ENCODE measurements around the gene ALDH1A2.
"Not testable (repeated sequence)": the region's sequence is repeated elsewhere in the genome, so short reads cannot be mapped to it uniquely, and the experiment has no call there.

Gene ALDH1A2

GRCh38 chr15:58046467-58046866 is 19.0 kb downstream of the ALDH1A2 start:
- Histone ChIP-seq H3K79me2 (ENCODE audit: insufficient read depth, low read length) (no peaks in the 10 kb centered on the region), H3K36me3 (ENCODE audit: low read length) (no peaks in the 10 kb centered on the region), H3K9me2 (replicated peaks; ENCODE audit: insufficient read depth, low read length) (no peaks in the 10 kb centered on the region), H4K20me1 (ENCODE audit: low read depth, low read length) (no peaks in the 10 kb centered on the region), H3K9ac (ENCODE audit: low read length) (no peak overlapping the region), H3K9me3 (ENCODE audit: insufficient read depth, low read length) (no peaks in the 10 kb centered on the region), H3K4me2 (ENCODE audit: low read depth, low read length, poor library complexity, severe bottlenecking) (no peak overlapping the region), H2AFZ (ENCODE audit: low read depth, low read length, severe bottlenecking) (no peak overlapping the region), H3K27me3 (ENCODE audit: low read length) (no peaks in the 10 kb centered on the region), H3K4me3 (ENCODE audit: insufficient read depth, low read length, poor library complexity, severe bottlenecking) (no peak overlapping the region), H3K27ac (ENCODE audit: low read depth, low read length) (no peak overlapping the region), H3F3A (ENCODE audit: insufficient read depth) (no peaks in the 10 kb centered on the region)
- no peak for TF ChIP-seq CTCF (IDR thresholded peaks at IDR 0.05; ENCODE audit: insufficient read depth, low read length, poor library complexity, severe bottlenecking)
- TF ChIP-seq EZH2phosphoT487 (conservative IDR thresholded peaks at IDR 0.05; ENCODE audit: low read length) = no peak

- H2AFZ ChIP-seq (ENCODE audit: low read depth, low read length, severe bottlenecking); H3K4me2 ChIP-seq (ENCODE audit: low read depth, low read length, poor library complexity, severe bottlenecking); H3K79me2 ChIP-seq (ENCODE audit: insufficient read depth, low read length); H3K27ac ChIP-seq (ENCODE audit: low read depth, low read length); H3K36me3 ChIP-seq (ENCODE audit: low read length); H3F3A ChIP-seq (ENCODE audit: insufficient read depth); H3K9ac ChIP-seq (ENCODE audit: low read length); H3K27me3 ChIP-seq (ENCODE audit: low read length); H3K9me3 ChIP-seq (ENCODE audit: insufficient read depth, low read length); H4K20me1 ChIP-seq (ENCODE audit: low read depth, low read length); H3K9me2 ChIP-seq (replicated peaks; ENCODE audit: insufficient read depth, low read length); H3K4me3 ChIP-seq (ENCODE audit: insufficient read depth, low read length, poor library complexity, severe bottlenecking): not testable (repeated sequence)
Measured at GRCh38 chr15:58045376-58045775, 20.1 kb downstream of the ALDH1A2 start.

- Histone ChIP-seq H3K4me2 (ENCODE audit: low read depth, low read length, poor library complexity, severe bottlenecking) (no peak overlapping the region), H4K20me1 (ENCODE audit: low read depth, low read length) (no peaks in the 10 kb centered on the region), H2AFZ (ENCODE audit: low read depth, low read length, severe bottlenecking) (no peak overlapping the region), H3F3A (ENCODE audit: insufficient read depth) (no peaks in the 10 kb centered on the region), H3K79me2 (ENCODE audit: insufficient read depth, low read length) (no peaks in the 10 kb centered on the region), H3K9me3 (ENCODE audit: insufficient read depth, low read length) (no peaks in the 10 kb centered on the region), H3K9me2 (replicated peaks; ENCODE audit: insufficient read depth, low read length) (no peaks in the 10 kb centered on the region), H3K27ac (ENCODE audit: low read depth, low read length) (no peak overlapping the region), H3K4me3 (ENCODE audit: insufficient read depth, low read length, poor library complexity, severe bottlenecking) (no peak overlapping the region), H3K27me3 (ENCODE audit: low read length) (no peaks in the 10 kb centered on the region), H3K9ac (ENCODE audit: low read length) (no peak overlapping the region), H3K36me3 (ENCODE audit: low read length) (no peaks in the 10 kb centered on the region)
- TF ChIP-seq EZH2phosphoT487 (conservative IDR thresholded peaks at IDR 0.05; ENCODE audit: low read length) (no peak), CTCF (IDR thresholded peaks at IDR 0.05; ENCODE audit: insufficient read depth, low read length, poor library complexity, severe bottlenecking) (no peak)
Measured at GRCh38 chr15:58044551-58044950, 21.0 kb downstream of the ALDH1A2 start.

GRCh38 chr15:58043192-58043903 is 22.2 kb downstream of the ALDH1A2 start:
- no peaks in the 10 kb centered on the region for H3K9me2 ChIP-seq (replicated peaks; ENCODE audit: insufficient read depth, low read length)
- no peaks in the 10 kb centered on the region for H3F3A ChIP-seq (ENCODE audit: insufficient read depth)
- no peak overlapping the region for H3K27ac ChIP-seq (ENCODE audit: low read depth, low read length)
- no peak overlapping the region for H3K4me2 ChIP-seq (ENCODE audit: low read depth, low read length, poor library complexity, severe bottlenecking)
- TF ChIP-seq EZH2phosphoT487 (conservative IDR thresholded peaks at IDR 0.05; ENCODE audit: low read length) (no peak), CTCF (IDR thresholded peaks at IDR 0.05; ENCODE audit: insufficient read depth, low read length, poor library complexity, severe bottlenecking) (peak; percentile 61)
- no peaks in the 10 kb centered on the region for H3K79me2 ChIP-seq (ENCODE audit: insufficient read depth, low read length)
- H3K4me3 ChIP-seq (ENCODE audit: insufficient read depth, low read length, poor library complexity, severe bottlenecking) = no peak overlapping the region
- no peaks in the 10 kb centered on the region for H3K27me3 ChIP-seq (ENCODE audit: low read length)
- no peaks in the 10 kb centered on the region for H4K20me1 ChIP-seq (ENCODE audit: low read depth, low read length)
- H2AFZ ChIP-seq (ENCODE audit: low read depth, low read length, severe bottlenecking) = no peak overlapping the region
- no peaks in the 10 kb centered on the region for H3K9me3 ChIP-seq (ENCODE audit: insufficient read depth, low read length)
- no peaks in the 10 kb centered on the region for H3K36me3 ChIP-seq (ENCODE audit: low read length)
- H3K9ac ChIP-seq (ENCODE audit: low read length) = no peak overlapping the region

Data from SU-DHL-6 (cell line).